Measurements from ENCODE around the gene PTPN14. TPM values are rescaled to one million over a fixed set of nuclear protein-coding genes. Genes with fewer than 3 reads are reported as not detected.
A peak's percentile ranks its signal among the peaks of the same experiment; 100 is the strongest.
"Not testable (repeated sequence)": the region's sequence is repeated elsewhere in the genome, so short reads cannot be mapped to it uniquely, and the experiment has no call there.

PTPN14 gene
- polyA plus RNA-seq, 6 donors from 2014 or later, result 0.04 to 0.05 (median 0.04) TPM; not detected in 3

DNA sequence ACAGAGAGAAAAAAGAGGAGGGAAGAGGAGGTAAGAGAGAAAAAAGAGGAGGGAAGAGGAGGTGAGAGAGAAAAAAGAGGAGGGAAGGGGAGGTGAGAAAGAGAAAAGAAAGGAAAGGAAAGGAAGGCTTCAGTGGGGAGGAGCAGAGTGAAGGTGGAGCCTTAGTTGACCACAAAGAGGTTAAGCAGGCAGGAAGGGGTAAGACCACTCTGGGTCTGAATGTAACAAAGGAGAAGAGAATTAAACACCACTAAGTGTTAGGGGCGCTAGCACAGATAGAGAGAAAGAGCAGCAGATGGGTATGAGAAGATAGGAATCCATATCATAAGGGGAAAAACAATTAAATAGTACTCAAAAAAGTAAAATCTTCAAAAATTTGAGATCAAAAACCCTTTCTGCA is 6.6 kb downstream of the PTPN14 start:
- H3K27ac Mint-ChIP-seq, result no peak overlapping the region
- no peaks in the 10 kb centered on the region for H3K36me3 Mint-ChIP-seq
- no peak for DNase-seq
- peaks cover 24 to 46% (median 35%) of the 10 kb centered on the region in 3 donors for H3K27me3 Mint-ChIP-seq
- H3K4me1 Mint-ChIP-seq, result no peaks in the 10 kb centered on the region
- no peak for ATAC-seq (ENCODE audit: low read depth in 2 of 2)
- no peaks in the 10 kb centered on the region for H3K9me3 Mint-ChIP-seq
- H3K4me3 Mint-ChIP-seq, result peak overlapping the region in 1 of 8 donors; percentile 11

DNA sequence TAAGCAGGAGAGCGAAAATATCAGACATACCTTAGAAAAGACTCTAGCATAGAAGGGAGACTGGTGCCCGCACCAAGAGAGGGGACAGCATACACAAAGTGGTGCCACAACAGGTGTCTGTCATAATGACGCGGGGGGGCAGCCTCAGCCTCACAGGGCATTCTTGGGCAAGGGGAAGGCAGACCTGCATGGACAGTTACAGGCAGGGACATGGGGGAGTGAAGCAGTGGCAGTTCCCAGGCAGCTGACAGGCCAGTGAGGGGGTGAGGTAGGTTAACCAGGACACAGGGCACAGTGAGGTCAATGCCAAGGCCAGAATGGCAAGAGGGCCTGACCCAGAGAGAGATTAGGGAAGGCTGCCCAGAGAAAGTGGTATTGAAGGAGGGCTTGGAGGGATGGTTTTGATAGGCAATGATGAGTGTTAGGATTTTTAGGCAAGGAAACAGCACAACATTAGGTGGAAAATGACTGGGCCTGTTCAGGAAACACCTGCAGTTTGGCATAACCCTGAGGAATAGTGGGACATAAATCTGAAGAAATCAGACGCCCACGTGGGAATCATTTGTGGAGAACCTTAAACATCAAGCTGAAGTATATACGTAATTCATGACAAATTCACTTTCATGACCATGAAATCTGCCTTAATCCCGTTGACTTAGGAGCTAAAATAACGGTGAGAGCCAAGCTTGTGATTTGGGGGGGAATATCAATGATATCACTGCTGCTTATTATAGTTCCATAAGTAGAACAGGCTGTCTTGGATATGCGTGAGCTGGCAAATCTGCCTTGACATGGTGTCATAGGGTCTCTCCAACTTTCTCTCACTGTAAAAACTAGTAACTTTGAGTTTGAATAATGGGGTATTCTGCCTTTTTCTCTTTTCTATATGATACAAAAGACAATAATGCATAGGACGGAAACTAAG is 8.9 kb downstream of the PTPN14 start:
- Mint-ChIP-seq H3K36me3 (no peaks in the 10 kb centered on the region), H3K27ac (no peak overlapping the region), H3K27me3 (peaks cover 8 to 30% (median 24%) of the 10 kb centered on the region in 3 donors), H3K4me1 (no peaks in the 10 kb centered on the region), H3K9me3 (no peaks in the 10 kb centered on the region), H3K4me3 (no peak overlapping the region)
- no peak for ATAC-seq (ENCODE audit: low read depth in 2 of 2)
- no peak for DNase-seq

DNA sequence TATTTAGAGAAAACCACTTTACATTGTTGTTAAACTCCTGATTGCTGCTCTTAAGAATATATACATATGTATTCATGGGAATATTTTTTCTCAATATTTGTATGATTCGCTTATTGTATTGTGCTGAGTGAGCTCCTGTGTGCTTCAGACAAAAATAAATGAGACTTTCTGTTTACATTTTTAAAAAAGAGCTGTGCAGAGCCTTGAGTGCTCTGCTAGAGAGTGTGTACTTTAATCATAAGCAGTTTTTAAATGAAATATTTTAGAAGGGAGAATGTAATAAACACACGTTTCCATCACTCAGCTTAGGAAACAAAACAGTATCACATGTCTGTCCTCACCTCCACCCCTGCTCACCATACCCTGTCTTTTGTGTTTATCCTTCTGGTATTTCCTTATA is 9.7 kb downstream of the PTPN14 start:
- Mint-ChIP-seq H3K4me3 (no peak overlapping the region), H3K27ac (no peak overlapping the region), H3K36me3 (no peaks in the 10 kb centered on the region), H3K27me3 (peaks cover 11 to 30% (median 19%) of the 10 kb centered on the region in 3 donors), H3K9me3 (no peaks in the 10 kb centered on the region), H3K4me1 (no peaks in the 10 kb centered on the region)
- DNase-seq, result no peak
- ATAC-seq (ENCODE audit: low read depth in 2 of 2), result no peak

DNA sequence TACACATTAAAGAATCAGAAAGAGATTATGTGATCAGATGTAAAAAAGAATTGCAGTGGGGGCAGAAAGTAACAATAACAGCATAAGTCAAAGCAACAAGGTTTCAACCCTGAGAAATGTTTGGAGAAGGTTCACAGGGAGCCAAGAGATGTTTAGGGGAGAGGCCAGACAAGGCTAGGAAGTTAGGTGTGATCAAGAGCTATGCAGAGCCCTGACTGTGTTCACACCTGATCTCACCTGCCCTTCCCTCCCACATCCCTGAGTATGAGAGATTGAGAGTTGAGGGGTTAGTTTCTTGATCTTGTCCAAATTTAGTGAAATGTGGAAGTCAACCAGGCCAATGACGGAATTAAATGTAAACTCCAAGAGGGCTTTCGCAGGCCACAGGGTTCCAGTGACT is 10.2 kb downstream of the PTPN14 start:
- no peak for ATAC-seq (ENCODE audit: low read depth in 2 of 2)
- Mint-ChIP-seq H3K4me1 (no peaks in the 10 kb centered on the region), H3K27ac (no peak overlapping the region), H3K36me3 (no peaks in the 10 kb centered on the region), H3K9me3 (no peaks in the 10 kb centered on the region), H3K27me3 (peaks cover 9 to 30% (median 19%) of the 10 kb centered on the region in 3 donors), H3K4me3 (no peak overlapping the region)
- no peak for DNase-seq

DNA sequence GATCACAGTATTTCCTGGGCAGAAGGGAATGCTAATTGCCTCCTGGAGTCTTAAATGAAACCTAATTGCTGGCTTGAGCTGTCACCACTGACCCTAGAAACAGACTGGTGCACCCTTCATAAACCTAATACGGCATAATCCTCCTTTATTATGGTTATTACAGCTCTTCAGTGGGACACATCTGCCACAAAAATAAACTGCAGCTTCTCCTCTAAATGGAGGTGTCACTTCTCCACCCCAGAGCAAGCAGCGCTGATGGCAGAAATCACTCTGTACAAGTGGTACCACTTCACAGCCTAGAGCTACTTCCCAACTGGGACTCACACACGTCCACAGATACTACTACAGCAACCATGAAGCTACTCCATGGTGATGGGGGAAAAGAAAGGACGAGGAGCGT is 11.1 kb downstream of the PTPN14 start:
- H3K27ac Mint-ChIP-seq, result peak overlapping the region in 1 of 6 donors; percentile 2
- ATAC-seq (ENCODE audit: low read depth in 2 of 2) (no peak), DNase-seq (no peak)
- no peaks in the 10 kb centered on the region for H3K4me1 Mint-ChIP-seq
- H3K9me3 Mint-ChIP-seq, result no peaks in the 10 kb centered on the region
- peaks cover 9 to 30% (median 19%) of the 10 kb centered on the region in 3 donors for H3K27me3 Mint-ChIP-seq
- H3K4me3 Mint-ChIP-seq, result no peak overlapping the region
- H3K36me3 Mint-ChIP-seq, result no peaks in the 10 kb centered on the region

DNA sequence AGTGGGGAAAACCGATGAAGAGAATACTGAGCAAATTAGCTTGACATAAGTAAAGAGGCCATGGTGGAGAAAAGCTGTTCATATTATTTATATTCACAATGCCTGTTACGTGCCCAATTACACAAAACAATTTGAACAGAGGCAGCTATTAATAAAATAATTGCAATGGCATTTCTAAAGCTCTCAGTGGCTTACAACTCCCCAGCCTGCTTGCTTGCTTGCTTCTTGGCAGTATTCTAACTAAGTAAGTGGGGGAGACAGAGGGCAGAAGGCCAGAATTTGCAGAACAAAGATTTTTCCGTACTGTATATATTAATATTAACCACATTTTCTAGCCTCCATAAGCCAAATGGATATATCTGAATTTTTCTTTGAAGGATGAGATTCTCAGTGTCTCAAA is 12.9 kb downstream of the PTPN14 start:
- peaks cover 7 to 18% (median 9%) of the 10 kb centered on the region in 3 donors for H3K27me3 Mint-ChIP-seq
- H3K4me1 Mint-ChIP-seq, result no peaks in the 10 kb centered on the region
- ATAC-seq (ENCODE audit: low read depth in 2 of 2), result no peak
- peaks cover 0 to 3% (median 0%) of the 10 kb centered on the region in 7 donors for H3K9me3 Mint-ChIP-seq
- no peak overlapping the region for H3K4me3 Mint-ChIP-seq
- no peak for DNase-seq
- no peaks in the 10 kb centered on the region for H3K36me3 Mint-ChIP-seq
- H3K27ac Mint-ChIP-seq, result peak overlapping the region in 1 of 6 donors; percentile 15

DNA sequence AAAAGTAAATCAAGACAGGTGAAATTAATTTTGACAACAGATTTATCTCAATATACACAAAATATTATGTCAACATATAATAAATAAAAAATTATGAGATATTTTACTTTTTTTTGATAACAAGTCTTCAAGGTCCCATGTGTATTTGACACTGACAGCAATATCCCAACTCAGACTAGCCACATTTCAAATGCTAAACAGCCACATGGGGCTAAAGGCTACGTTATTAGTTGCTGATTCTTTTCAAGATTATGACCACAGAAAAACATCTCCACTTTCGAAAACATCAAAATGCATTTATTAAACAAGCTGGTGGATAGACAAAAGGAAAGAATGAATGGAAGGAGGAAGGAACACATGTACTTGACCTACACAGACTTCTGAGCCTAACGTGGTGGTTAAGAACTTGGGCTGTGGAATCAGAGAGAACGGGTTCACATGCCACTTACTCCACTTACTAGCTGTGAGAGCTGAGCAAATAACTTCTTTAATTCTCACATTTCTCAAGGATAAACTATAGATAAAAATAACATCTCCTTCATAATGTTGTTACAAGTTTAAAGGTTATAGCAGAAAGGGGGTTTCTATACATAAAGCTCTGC is 13.4 kb downstream of the PTPN14 start:
- Mint-ChIP-seq H3K4me3 (no peak overlapping the region), H3K4me1 (no peaks in the 10 kb centered on the region)

GRCh38 chr1:214537219-214537618 is 14.2 kb downstream of the PTPN14 start:
- Mint-ChIP-seq H3K27ac (no peak overlapping the region), H3K4me1 (no peaks in the 10 kb centered on the region), H3K4me3 (no peak overlapping the region), H3K36me3 (no peaks in the 10 kb centered on the region), H3K27me3 (peaks cover 3 to 11% (median 8%) of the 10 kb centered on the region in 3 donors), H3K9me3 (peaks cover 0 to 5% (median 0%) of the 10 kb centered on the region in 7 donors)
- ATAC-seq (ENCODE audit: low read depth in 2 of 2) (no peak), DNase-seq (no peak)

More for the DNA sequence above, 13.4 kb downstream of the PTPN14 start:
- Mint-ChIP-seq H3K27ac (no peak overlapping the region), H3K36me3 (no peaks in the 10 kb centered on the region), H3K9me3 (peaks cover 0 to 5% (median 0%) of the 10 kb centered on the region in 7 donors), H3K27me3 (peaks cover 7 to 18% (median 9%) of the 10 kb centered on the region in 3 donors)
- DNase-seq, result no peak
- ATAC-seq (ENCODE audit: low read depth in 2 of 2), result no peak

DNA sequence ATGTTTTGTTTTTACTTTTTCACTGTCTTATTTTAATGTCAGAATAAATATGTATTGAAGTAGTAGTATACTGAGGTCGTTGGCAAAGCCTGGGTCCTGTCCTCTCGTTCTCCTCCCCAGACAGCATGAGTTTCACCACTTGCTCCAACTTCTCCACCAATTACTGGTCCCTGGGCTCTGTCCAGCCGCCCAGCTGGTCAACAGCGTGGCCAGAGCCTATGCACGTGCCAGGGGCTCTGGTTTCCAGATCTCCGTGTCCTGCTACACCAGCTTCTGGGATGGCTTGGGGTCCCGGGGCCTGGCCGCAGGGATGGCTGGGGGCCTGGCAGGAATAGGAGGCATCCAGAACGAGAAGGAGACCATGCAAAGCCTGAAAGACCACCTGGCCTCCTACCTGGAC is 19.3 kb downstream of the PTPN14 start:
- Mint-ChIP-seq H3K36me3 (no peaks in the 10 kb centered on the region), H3K27ac (no peak overlapping the region), H3K9me3 (peaks cover 0 to 5% (median 0%) of the 10 kb centered on the region in 7 donors), H3K27me3 (peaks cover 0 to 6% (median 4%) of the 10 kb centered on the region in 3 donors), H3K4me1 (no peaks in the 10 kb centered on the region), H3K4me3 (no peak overlapping the region)
- ATAC-seq (ENCODE audit: low read depth in 2 of 2) (no peak), DNase-seq (no peak)

GRCh38 chr1:214525535-214526019 is 25.8 kb downstream of the PTPN14 start:
- DNase-seq, result no peak
- no peak overlapping the region for H3K4me3 Mint-ChIP-seq
- peak overlapping the region in 1 of 6 donors; percentile 12 for H3K27ac Mint-ChIP-seq
- peaks cover 7 to 10% (median 8%) of the 10 kb centered on the region in 3 donors for H3K27me3 Mint-ChIP-seq
- H3K9me3 Mint-ChIP-seq, result peaks cover 0 to 3% (median 0%) of the 10 kb centered on the region in 7 donors
- no peak for ATAC-seq (ENCODE audit: low read depth in 2 of 2)
- no peaks in the 10 kb centered on the region for H3K36me3 Mint-ChIP-seq
- H3K4me1 Mint-ChIP-seq, result peaks cover 0 to 6% (median 0%) of the 10 kb centered on the region in 3 donors

- Mint-ChIP-seq H3K4me3 (no peak overlapping the region), H3K27me3 (peaks cover 7 to 10% (median 8%) of the 10 kb centered on the region in 3 donors), H3K36me3 (no peaks in the 10 kb centered on the region), H3K4me1 (peaks cover 0 to 6% (median 0%) of the 10 kb centered on the region in 3 donors), H3K9me3 (peaks cover 0 to 3% (median 0%) of the 10 kb centered on the region in 7 donors), H3K27ac (no peak overlapping the region)
- DNase-seq (no peak), ATAC-seq (ENCODE audit: low read depth in 2 of 2) (no peak)
Measured at GRCh38 chr1:214524824-214525223, 26.6 kb downstream of the PTPN14 start.

- DNase-seq (no peak), ATAC-seq (ENCODE audit: low read depth in 2 of 2) (no peak)
- Mint-ChIP-seq H3K4me3 (no peak overlapping the region), H3K9me3 (peaks cover 0 to 2% (median 0%) of the 10 kb centered on the region in 7 donors), H3K36me3 (no peaks in the 10 kb centered on the region), H3K4me1 (peaks cover 0 to 6% (median 0%) of the 10 kb centered on the region in 3 donors), H3K27ac (no peak overlapping the region), H3K27me3 (peaks cover 4 to 10% (median 8%) of the 10 kb centered on the region in 3 donors)
Measured at GRCh38 chr1:214523124-214523824, 28.1 kb downstream of the PTPN14 start.

DNA sequence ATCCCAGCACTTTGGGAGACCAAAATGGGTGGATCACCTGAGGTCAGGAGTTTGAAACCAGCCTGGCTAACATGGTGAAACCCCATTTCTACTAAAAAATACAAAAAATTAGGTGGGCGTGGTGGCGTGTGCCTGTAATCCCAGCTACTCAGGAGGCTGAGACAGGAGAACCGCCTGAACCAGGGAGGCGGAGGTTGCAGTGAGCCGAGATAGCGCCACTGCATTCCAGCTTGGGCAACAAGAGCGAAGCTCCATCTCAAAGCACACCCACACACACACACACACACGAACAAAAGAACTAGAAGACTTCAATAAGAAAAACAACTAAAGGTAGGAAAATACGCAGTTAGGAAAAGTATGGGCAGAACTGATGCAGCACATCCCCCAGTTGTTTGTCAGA is 29.9 kb downstream of the PTPN14 start:
- H3K4me3 Mint-ChIP-seq; ATAC-seq (ENCODE audit: low read depth in 2 of 2); H3K9me3 Mint-ChIP-seq; H3K36me3 Mint-ChIP-seq; H3K27ac Mint-ChIP-seq; DNase-seq; H3K4me1 Mint-ChIP-seq: not testable (repeated sequence)
- peaks cover 8 to 11% (median 8%) of the 10 kb centered on the region in 3 donors for H3K27me3 Mint-ChIP-seq

All from naive B cell (primary cell).